ENCODE measurements around the gene QSOX2.

The QSOX2 gene

DNA sequence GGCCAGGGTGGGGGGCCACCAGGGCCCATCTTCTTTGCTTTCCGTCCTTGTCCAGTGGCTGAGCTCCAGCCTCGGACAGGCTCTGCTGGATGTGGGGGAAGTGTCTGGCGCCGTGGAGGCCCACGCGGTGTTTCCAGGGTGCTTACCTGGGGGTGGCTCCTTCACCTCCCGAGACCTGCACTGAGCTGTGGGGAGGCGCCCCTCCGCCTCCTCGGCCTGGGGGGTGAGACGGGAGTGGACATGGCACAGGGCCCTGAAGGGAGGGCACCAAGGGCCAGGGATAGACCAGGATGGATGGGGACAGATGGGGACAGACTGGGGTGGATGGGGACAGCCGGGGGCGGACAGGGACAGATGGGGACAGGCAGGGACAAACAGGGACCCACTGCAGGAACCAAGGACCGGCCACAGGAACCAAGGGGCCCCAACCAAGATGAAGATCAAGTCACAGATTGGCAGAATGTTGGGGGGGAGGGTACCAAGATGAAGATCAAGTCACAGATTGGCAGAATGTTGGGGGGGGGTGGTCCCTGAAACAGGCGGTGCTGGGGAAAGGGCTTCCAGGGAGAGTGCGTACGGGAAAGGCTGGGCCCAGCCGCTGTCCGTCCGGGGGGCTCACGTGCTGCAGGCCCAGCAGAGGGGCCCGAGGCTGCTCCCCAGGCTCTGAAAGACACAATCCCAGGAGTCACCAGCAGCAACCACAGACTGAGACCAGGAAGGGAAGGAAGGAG, 13.3 kb upstream of the QSOX2 start:
- no peak overlapping the region for H3K9ac ChIP-seq (ENCODE audit: low read depth, low read length, poor library complexity, severe bottlenecking)
- H3K9me2 ChIP-seq (replicated peaks; ENCODE audit: low read depth, low read length): no peaks in the 10 kb centered on the region
- H3K9me3 ChIP-seq (ENCODE audit: insufficient read depth, low read depth, low read length): no peaks in the 10 kb centered on the region
- H3K27me3 ChIP-seq (ENCODE audit: insufficient read depth, low read length, poor library complexity, severe bottlenecking): no peaks in the 10 kb centered on the region
- H3K79me2 ChIP-seq (ENCODE audit: insufficient read depth, low read length): no peaks in the 10 kb centered on the region
- no peak overlapping the region for H2AFZ ChIP-seq (ENCODE audit: low read length)
- H3K4me3 ChIP-seq (ENCODE audit: low read length, poor library complexity, severe bottlenecking): no peak overlapping the region
- no peaks in the 10 kb centered on the region for H3F3A ChIP-seq (ENCODE audit: low read depth)
- TF ChIP-seq, protein P1, sequence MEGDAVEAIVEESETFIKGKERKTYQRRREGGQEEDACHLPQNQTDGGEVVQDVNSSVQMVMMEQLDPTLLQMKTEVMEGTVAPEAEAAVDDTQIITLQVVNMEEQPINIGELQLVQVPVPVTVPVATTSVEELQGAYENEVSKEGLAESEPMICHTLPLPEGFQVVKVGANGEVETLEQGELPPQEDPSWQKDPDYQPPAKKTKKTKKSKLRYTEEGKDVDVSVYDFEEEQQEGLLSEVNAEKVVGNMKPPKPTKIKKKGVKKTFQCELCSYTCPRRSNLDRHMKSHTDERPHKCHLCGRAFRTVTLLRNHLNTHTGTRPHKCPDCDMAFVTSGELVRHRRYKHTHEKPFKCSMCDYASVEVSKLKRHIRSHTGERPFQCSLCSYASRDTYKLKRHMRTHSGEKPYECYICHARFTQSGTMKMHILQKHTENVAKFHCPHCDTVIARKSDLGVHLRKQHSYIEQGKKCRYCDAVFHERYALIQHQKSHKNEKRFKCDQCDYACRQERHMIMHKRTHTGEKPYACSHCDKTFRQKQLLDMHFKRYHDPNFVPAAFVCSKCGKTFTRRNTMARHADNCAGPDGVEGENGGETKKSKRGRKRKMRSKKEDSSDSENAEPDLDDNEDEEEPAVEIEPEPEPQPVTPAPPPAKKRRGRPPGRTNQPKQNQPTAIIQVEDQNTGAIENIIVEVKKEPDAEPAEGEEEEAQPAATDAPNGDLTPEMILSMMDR (conservative IDR thresholded peaks at IDR 0.05; ENCODE audit: low read length): no peak
- no peak for TF ChIP-seq EZH2phosphoT487 (IDR thresholded peaks at IDR 0.05; ENCODE audit: borderline replicate concordance)
- H3K36me3 ChIP-seq (ENCODE audit: insufficient read depth, low read length): no peaks in the 10 kb centered on the region
- no peak overlapping the region for H3K4me2 ChIP-seq (ENCODE audit: low read depth, low read length, poor library complexity, severe bottlenecking)
- H4K20me1 ChIP-seq (ENCODE audit: insufficient read depth, low read length, poor library complexity, severe bottlenecking): no peaks in the 10 kb centered on the region
- H3K4me1 ChIP-seq (ENCODE audit: insufficient read depth, low read length, poor library complexity, severe bottlenecking): no peaks in the 10 kb centered on the region

DNA sequence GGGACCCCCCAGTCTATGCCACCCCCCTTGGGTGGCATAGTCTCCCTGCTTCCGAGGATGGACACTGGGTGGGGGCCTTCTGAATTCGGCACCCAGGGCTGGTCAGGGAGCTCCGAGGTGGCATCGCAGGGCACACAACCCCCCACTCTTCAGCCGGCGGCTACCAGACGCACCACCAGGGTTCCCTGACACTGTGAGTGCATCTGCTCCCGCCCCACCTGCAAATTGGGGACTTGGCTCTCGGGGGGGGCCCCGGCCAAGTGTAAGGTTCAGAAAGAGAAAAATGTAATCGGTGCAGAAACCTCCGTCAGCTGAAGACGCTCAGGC, 12.7 kb upstream of the QSOX2 start:
- Histone ChIP-seq H3K4me3 (ENCODE audit: low read length, poor library complexity, severe bottlenecking) (no peak overlapping the region), H3K27me3 (ENCODE audit: insufficient read depth, low read length, poor library complexity, severe bottlenecking) (no peaks in the 10 kb centered on the region), H3F3A (ENCODE audit: low read depth) (no peaks in the 10 kb centered on the region)

DNA sequence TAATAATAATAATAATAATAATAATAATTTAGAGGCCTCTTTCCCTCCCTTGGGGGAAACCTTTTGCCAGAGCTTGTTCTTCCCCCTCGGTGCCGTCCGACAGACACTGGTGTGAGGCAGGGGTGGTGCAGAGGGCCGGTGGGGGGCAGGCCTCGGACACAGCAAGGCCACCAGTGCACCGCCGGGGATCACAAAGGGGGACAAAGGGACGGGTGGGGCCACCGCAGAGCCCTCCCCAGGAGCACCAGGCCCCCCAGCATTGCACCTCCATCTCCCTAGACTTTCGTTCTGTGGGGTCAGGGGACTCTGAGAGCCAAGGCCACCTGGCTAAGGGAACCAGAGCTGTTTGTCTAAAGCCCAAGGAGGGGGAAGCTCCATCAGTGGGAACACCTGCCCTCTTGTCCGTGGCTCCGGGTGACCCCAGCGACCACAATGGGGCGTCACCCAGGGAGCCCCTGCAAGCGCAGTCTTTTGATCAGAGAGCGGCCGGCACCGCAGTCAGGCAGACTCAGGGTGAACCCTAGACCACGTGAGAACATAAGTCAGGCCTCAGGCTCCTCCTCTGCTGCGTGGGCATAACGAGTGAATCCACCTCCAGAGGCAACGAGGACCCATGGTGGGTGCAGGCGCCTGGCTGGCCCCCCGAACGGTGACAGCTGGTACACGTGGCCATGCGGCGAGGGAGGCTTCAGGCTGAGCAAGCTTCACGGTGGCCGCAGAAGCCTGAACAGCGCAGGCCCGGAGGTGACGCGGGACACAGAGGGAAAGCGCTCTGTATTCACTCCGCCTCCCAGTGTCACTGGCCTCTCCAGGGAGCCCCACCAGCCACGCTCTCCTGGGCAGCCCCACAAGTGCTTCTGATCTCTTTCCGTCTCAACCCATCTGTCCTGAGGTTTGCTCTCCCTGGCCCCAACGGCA, 12.0 kb upstream of the QSOX2 start:
- Histone ChIP-seq H2AFZ (ENCODE audit: low read length) (no peak overlapping the region), H3F3A (ENCODE audit: low read depth) (no peaks in the 10 kb centered on the region), H3K9me2 (replicated peaks; ENCODE audit: low read depth, low read length) (no peaks in the 10 kb centered on the region), H3K4me2 (ENCODE audit: low read depth, low read length, poor library complexity, severe bottlenecking) (no peak overlapping the region), H3K27me3 (ENCODE audit: insufficient read depth, low read length, poor library complexity, severe bottlenecking) (no peaks in the 10 kb centered on the region), H3K4me3 (ENCODE audit: low read length, poor library complexity, severe bottlenecking) (no peak overlapping the region), H4K20me1 (ENCODE audit: insufficient read depth, low read length, poor library complexity, severe bottlenecking) (no peaks in the 10 kb centered on the region), H3K4me1 (ENCODE audit: insufficient read depth, low read length, poor library complexity, severe bottlenecking) (no peaks in the 10 kb centered on the region), H3K79me2 (ENCODE audit: insufficient read depth, low read length) (no peaks in the 10 kb centered on the region), H3K9me3 (ENCODE audit: insufficient read depth, low read depth, low read length) (no peaks in the 10 kb centered on the region), H3K36me3 (ENCODE audit: insufficient read depth, low read length) (no peaks in the 10 kb centered on the region), H3K9ac (ENCODE audit: low read depth, low read length, poor library complexity, severe bottlenecking) (no peak overlapping the region)
- TF ChIP-seq, protein P1 (conservative IDR thresholded peaks at IDR 0.05; ENCODE audit: low read length): no peak
- TF ChIP-seq EZH2phosphoT487 (IDR thresholded peaks at IDR 0.05; ENCODE audit: borderline replicate concordance): no peak

More for the DNA sequence above, 12.7 kb upstream of the QSOX2 start:
- no peak overlapping the region for H3K4me2 ChIP-seq (ENCODE audit: low read depth, low read length, poor library complexity, severe bottlenecking)
- H3K36me3 ChIP-seq (ENCODE audit: insufficient read depth, low read length): no peaks in the 10 kb centered on the region
- H3K9me2 ChIP-seq (replicated peaks; ENCODE audit: low read depth, low read length): no peaks in the 10 kb centered on the region
- TF ChIP-seq EZH2phosphoT487 (IDR thresholded peaks at IDR 0.05; ENCODE audit: borderline replicate concordance): no peak
- TF ChIP-seq, protein P1 (conservative IDR thresholded peaks at IDR 0.05; ENCODE audit: low read length): no peak
- H2AFZ ChIP-seq (ENCODE audit: low read length): no peak overlapping the region
- no peaks in the 10 kb centered on the region for H3K79me2 ChIP-seq (ENCODE audit: insufficient read depth, low read length)
- no peaks in the 10 kb centered on the region for H3K4me1 ChIP-seq (ENCODE audit: insufficient read depth, low read length, poor library complexity, severe bottlenecking)
- H3K9ac ChIP-seq (ENCODE audit: low read depth, low read length, poor library complexity, severe bottlenecking): no peak overlapping the region
- H3K9me3 ChIP-seq (ENCODE audit: insufficient read depth, low read depth, low read length): no peaks in the 10 kb centered on the region
- H4K20me1 ChIP-seq (ENCODE audit: insufficient read depth, low read length, poor library complexity, severe bottlenecking): no peaks in the 10 kb centered on the region

All from Loucy (cell line).